Activated naive CD4-positive, alpha-beta T cell treated with anti-CD3 and anti-CD28 coated beads, Interleukin-2, amount 50 U/mL, for 72 hours (primary cell): ENCODE measurements around the gene MIEF2. TPM values are rescaled to one million over a fixed set of nuclear protein-coding genes. Genes with fewer than 3 reads are reported as not detected.
"Not testable (repeated sequence)": the region's sequence is repeated elsewhere in the genome, so short reads cannot be mapped to it uniquely, and the experiment has no call there.

Experiments
- ATAC-seq, 2 donors: fragments of 150-1000 bp; cut with Tn5 transposase; 2 replicates each; pipeline ENCODE4 v1.10.0; 2021; ENCODE audit warnings: mild to moderate bottlenecking in 2 of 2, moderate library complexity in 2 of 2
- DNase-seq, 2 donors: peaks; one replicate each; pipeline ENCODE4 v3.0.0; 2021 to 2022; ENCODE audit warnings: low spot score in 2 of 2
- H3K27ac Mint-ChIP-seq, 2 donors: one replicate each; pipeline ENCODE4 v1.8.0; 2022; ENCODE audit warnings: mild to moderate bottlenecking in 2 of 2, mixed read lengths in 2 of 2
- H3K36me3 Mint-ChIP-seq, 2 donors: one replicate each; pipeline ENCODE4 v1.8.0; 2022; ENCODE audit warnings: mixed read lengths in 2 of 2
- H3K9me3 Mint-ChIP-seq, 2 donors: one replicate each; pipeline ENCODE4 v1.8.0; 2022; ENCODE audit warnings: mixed read lengths in 2 of 2
- total RNA-seq, 2 donors: library from RNA; stranded (reverse); gene quantifications; one replicate each; pipeline ENCODE4 v1.2.3, GENCODE V29; 2022

MIEF2 gene, protein sequence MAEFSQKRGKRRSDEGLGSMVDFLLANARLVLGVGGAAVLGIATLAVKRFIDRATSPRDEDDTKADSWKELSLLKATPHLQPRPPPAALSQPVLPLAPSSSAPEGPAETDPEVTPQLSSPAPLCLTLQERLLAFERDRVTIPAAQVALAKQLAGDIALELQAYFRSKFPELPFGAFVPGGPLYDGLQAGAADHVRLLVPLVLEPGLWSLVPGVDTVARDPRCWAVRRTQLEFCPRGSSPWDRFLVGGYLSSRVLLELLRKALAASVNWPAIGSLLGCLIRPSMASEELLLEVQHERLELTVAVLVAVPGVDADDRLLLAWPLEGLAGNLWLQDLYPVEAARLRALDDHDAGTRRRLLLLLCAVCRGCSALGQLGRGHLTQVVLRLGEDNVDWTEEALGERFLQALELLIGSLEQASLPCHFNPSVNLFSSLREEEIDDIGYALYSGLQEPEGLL
- 10 to 100 TPM in 1 of 2 donors, 1 to 10 TPM in 1; 7.4 to 15.5 TPM for total RNA-seq

GRCh38 chr17:18260332-18261145 is at the start of gene MIEF2:
MIEF2 (plus strand) TSS chr17:18260662; CDS start chr17:18262721, 2,059 bp downstream.
- Mint-ChIP-seq H3K9me3 (no peaks in the 10 kb centered on the region), H3K27ac (peak within 1 kb of the TSS; percentile 83 to 91), H3K36me3 (peaks cover 4% of the 10 kb centered on the region in 2 donors)
- ATAC-seq (peak; percentile 75 to 91), DNase-seq (peak; percentile 91)

DNA sequence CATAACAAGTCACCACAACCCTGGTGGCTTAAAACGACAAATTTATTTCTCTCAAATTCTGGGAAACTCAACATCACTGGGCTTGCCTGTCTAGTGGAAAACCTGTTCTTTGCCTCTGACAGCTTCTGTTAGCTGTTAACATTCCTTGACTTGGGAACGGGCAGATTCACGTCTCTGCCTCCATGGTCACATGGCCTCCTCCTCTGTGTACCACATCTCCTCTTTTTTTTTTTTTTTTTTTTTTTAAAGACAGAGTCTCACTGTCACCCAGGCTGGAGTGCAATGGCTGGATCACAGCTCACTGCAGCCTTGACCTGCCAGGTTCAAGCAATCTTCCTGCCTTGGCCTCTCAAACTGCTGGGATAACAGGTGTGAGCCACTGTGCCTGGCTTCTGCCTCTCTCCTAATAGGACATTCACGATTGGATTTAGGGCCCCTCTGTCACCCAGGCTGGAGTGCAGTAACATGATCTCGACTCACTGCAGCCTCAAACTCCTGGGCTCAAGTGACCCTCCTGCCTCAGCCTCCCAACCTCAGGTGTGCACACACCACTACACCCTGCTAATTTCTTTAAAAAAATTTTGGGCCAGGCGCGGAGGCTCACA is 46.7 kb upstream of the MIEF2 start:
- Mint-ChIP-seq H3K27ac (peak overlapping the region in 1 of 2 donors; percentile 14), H3K9me3 (no peaks in the 10 kb centered on the region), H3K36me3 (no peaks in the 10 kb centered on the region)
- ATAC-seq (no peak), DNase-seq (no peak)

DNA sequence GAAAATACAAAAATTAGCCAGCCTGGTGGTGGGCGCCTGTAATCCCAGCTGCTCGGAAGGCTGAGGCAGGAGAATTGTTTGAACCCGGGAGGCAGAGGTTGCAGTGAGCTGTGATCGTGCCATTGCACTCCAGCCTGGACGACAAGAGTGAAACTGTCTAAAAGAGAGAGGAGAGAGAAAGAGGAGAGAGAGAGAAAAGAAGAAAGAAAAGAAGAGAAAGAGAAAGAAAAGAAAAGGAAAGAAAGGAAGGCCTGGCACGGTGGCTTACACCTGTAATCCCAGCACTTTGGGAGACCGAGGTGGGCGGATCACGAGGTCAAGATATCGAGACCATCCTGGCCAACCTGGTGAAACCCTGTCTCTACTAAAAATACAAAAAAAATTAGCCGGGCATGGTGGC is 43.6 kb upstream of the MIEF2 start:
- H3K9me3 Mint-ChIP-seq, H3K27ac Mint-ChIP-seq, H3K36me3 Mint-ChIP-seq, ATAC-seq, DNase-seq: not testable (repeated sequence)

DNA sequence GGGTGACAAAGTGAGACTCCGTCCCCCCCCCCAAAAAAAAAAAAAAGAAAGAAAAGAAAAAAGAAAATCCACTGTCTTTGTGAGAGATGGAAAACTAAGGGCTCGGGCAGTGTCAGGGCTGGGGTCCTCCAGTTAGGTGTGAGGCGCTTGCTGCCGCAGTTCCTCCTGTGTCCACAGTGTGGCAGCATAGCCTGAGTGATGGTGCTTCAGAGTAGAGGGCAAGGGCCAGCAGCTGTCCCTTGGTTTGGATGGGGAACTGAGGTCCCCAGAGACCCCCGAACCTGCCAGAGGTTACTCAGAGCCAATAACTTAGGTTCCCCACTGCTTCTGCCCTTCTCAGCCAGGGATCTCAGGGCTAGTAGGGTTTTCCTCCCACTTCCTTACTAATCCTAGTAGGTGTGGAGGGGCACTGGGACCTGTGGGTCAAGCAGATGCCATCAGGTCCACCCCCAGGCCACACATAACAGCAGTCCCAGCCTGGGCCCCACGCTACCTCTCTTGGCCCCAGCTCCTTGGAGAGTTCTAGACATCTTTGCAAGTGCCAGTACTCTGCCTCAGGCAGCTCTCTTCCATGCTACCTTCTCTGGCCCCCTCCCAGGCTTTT is 42.9 kb upstream of the MIEF2 start:
- H3K36me3 Mint-ChIP-seq = no peaks in the 10 kb centered on the region
- peak; percentile 77 to 85 for DNase-seq
- peak overlapping the region; percentile 20 to 73 for H3K27ac Mint-ChIP-seq
- peak; percentile 86 to 90 for ATAC-seq
- no peaks in the 10 kb centered on the region for H3K9me3 Mint-ChIP-seq

- ATAC-seq (no peak), DNase-seq (no peak)
- Mint-ChIP-seq H3K9me3 (no peaks in the 10 kb centered on the region), H3K36me3 (no peaks in the 10 kb centered on the region), H3K27ac (peak overlapping the region in 1 of 2 donors; percentile 6)
These were observed 41.6 kb upstream of the MIEF2 start for GRCh38 chr17:18218756-18219415.

DNA sequence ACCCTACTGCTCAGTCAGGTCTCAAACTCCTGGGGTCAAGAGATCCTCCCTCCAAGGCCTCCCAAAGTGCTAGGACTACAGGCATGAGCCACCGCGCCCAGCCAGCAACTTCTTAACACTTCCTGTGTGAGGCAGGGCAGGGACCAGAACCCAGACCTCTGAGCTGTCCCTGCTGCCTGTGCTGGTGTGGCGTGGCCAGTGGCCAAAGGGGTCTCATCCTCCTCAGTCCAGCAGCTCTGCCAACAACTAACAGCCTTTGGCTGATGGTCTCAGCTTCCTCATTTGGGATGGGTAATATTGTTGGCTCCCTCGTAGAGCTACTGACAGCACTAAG is 36.4 kb upstream of the MIEF2 start:
- no peak for DNase-seq
- H3K9me3 Mint-ChIP-seq = no peaks in the 10 kb centered on the region
- no peak overlapping the region for H3K27ac Mint-ChIP-seq
- H3K36me3 Mint-ChIP-seq = peaks cover 0 to 7% of the 10 kb centered on the region in 2 donors
- ATAC-seq = no peak

GRCh38 chr17:18224387-18225120 is 35.9 kb upstream of the MIEF2 start:
- H3K36me3 Mint-ChIP-seq = peaks cover 0 to 7% of the 10 kb centered on the region in 2 donors
- ATAC-seq = no peak
- H3K27ac Mint-ChIP-seq = peak overlapping the region in 1 of 2 donors; percentile 55
- H3K9me3 Mint-ChIP-seq = no peaks in the 10 kb centered on the region
- no peak for DNase-seq

DNA sequence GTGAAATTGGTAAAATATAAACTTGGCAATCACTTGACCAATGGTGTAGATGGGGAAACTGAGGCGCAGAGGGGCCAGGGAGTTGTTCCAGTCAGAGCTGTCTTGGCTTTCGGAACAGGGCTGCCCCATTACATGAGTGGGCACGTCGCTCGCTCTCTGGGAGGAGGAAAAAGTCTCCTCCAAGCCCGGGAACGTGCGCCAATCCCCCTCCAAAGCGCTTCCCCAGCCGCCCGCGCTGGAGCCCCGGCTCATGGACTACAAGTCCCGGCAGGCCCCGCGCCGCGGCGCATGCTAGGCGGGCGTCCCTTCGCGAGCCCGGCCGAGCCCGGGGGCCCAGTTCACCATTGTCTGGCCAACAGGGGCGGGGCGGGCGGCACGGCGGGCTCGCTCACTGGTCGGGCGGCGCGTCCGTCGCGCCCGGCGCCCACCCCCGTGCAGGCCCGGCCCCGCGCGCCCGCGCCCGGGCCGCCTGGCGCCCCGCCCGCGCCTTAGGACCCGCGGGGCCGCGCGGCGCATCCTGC is 35.3 kb upstream of the MIEF2 start, which contains the start of gene LLGL1:
Gene LLGL1 (plus strand): TSS at position 515 of the 521 bp plus-strand sequence. CDS start 48 bp downstream, outside the sequence.
- ATAC-seq (peak; percentile 95 to 96), DNase-seq (peak; percentile 94 to 98)
- Mint-ChIP-seq H3K36me3 (peaks cover 0 to 7% of the 10 kb centered on the region in 2 donors), H3K27ac (peak within 1 kb of the TSS; percentile 79 to 84), H3K9me3 (no peaks in the 10 kb centered on the region)

DNA sequence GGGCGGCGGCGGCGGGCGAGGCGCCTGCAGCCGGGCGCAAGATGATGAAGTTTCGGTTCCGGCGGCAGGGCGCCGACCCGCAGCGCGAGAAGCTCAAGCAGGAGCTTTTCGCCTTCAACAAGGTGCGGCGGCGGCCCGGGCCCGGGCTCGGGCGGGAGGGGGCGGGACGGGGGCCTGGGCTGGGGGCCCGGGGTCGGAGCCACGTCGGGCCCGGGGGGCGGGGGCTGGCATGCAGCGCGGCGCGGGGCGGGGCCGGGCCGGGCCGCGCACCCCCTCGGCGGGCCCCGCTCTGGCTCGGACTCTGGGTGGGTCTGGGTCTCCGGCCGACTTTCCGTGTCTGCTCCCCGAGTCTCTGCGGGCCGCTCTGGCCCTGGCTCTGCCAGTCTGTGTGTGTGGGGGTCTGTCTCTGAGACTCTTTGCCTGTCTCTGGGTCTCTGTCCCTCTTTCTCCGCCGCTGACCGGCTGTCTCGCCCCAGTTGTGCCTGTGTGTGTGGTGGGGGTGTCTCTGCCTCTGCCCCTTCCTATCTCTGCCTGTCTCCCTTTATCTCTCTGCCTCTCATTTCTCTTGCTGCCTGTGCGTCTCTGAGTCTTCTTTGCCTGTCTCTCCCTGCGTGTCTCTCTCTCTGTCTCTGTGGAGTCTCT is 34.7 kb upstream of the MIEF2 start:
- ATAC-seq (peak in 1 of 2 donors; percentile 56), DNase-seq (no peak)
- Mint-ChIP-seq H3K9me3 (no peaks in the 10 kb centered on the region), H3K27ac (peak overlapping the region; percentile 79 to 84), H3K36me3 (peaks cover 0 to 7% of the 10 kb centered on the region in 2 donors)

DNA sequence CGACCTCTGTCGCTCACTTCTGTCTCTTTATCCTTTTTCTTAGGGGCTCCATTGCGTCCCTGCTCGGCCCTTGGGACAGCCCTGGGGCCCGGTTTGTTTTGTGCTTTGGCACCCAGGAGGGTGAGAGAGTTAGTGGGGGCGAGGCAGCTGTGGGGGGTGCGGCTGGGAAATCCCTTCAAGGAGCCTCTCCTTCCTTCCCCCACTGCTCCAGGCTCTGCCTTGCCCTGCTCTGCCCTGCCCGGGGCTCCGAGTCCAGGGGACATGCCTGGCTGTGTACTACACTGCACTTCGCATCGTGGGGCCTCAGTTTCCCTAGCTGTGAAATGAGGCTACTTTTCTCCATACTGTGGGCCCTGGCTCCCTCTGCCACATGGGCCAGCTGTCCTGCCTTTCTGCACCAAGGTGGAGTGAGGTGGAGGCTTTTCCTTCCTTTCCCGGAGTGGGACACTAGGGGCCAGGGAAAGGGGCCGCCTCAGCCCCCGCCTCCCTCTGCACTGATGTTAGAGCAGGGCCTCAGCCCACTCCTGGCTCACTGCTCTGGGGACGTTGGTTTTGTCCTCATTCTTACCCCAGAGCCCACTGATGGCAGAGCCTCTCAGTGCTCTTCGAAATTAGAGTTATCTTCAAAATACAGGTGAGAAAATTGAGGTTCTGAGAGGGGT is 34.0 kb upstream of the MIEF2 start:
- H3K36me3 Mint-ChIP-seq = peaks cover 0 to 7% of the 10 kb centered on the region in 2 donors
- ATAC-seq (no peak), DNase-seq (no peak)
- no peaks in the 10 kb centered on the region for H3K9me3 Mint-ChIP-seq
- peak overlapping the region; percentile 79 to 84 for H3K27ac Mint-ChIP-seq

GRCh38 chr17:18227635-18228034 is 32.8 kb upstream of the MIEF2 start:
- no peaks in the 10 kb centered on the region for H3K9me3 Mint-ChIP-seq
- peaks cover 0 to 7% of the 10 kb centered on the region in 2 donors for H3K36me3 Mint-ChIP-seq
- DNase-seq (no peak), ATAC-seq (no peak)
- no peak overlapping the region for H3K27ac Mint-ChIP-seq

GRCh38 chr17:18228176-18228682 is 32.2 kb upstream of the MIEF2 start:
- no peak for DNase-seq
- Mint-ChIP-seq H3K36me3 (peaks cover 0 to 7% of the 10 kb centered on the region in 2 donors), H3K27ac (no peak overlapping the region), H3K9me3 (no peaks in the 10 kb centered on the region)
- ATAC-seq = no peak

GRCh38 chr17:18229254-18229653 is 31.2 kb upstream of the MIEF2 start:
- Mint-ChIP-seq H3K9me3 (no peaks in the 10 kb centered on the region), H3K36me3 (peaks cover 0 to 7% of the 10 kb centered on the region in 2 donors), H3K27ac (no peak overlapping the region)
- ATAC-seq (no peak), DNase-seq (no peak)

GRCh38 chr17:18229771-18230170 is 30.7 kb upstream of the MIEF2 start:
- no peak for DNase-seq
- ATAC-seq = no peak
- H3K27ac Mint-ChIP-seq = no peak overlapping the region
- peaks cover 0 to 7% of the 10 kb centered on the region in 2 donors for H3K36me3 Mint-ChIP-seq
- no peaks in the 10 kb centered on the region for H3K9me3 Mint-ChIP-seq
